Upper lobe of left lung (tissue), 4 donors: Measurements from ENCODE around the gene FBXW11.

ENCODE experiments used
- EP300 ChIP-seq, 4 donors: sonication (generic); formaldehyde crosslinking; IDR thresholded peaks; one replicate each; pipeline ENCODE4 v1.5.1; 2017; ENCODE audit warnings: antibody characterized with exemption in 4 of 4, control low read depth in 2 of 4
- POLR2A ChIP-seq, 4 donors: fragments of 450-650 bp; IDR thresholded peaks; one replicate each; pipeline ENCODE4 v1.5.1; 2016 to 2017; ENCODE audit warnings: antibody characterized with exemption in 4 of 4, mild to moderate bottlenecking in 2 of 4
- POLR2AphosphoS5 ChIP-seq, 2 donors: sonication (generic); formaldehyde crosslinking; IDR thresholded peaks; one replicate each; pipeline ENCODE4 v1.5.1; 2017; ENCODE audit warnings: antibody characterized with exemption in 2 of 2
- TF ChIP-seq, protein P1 (sequence below), 6 experiments: fragments of 450-650 bp in 4 of 6; fragments of 200-600 bp in 2 of 6; sonication (generic) in 2 of 6; IDR thresholded peaks; one replicate each; pipeline ENCODE4 v1.5.1; 2016 to 2019; ENCODE audit warnings: antibody characterized with exemption in 6 of 6

GRCh38 chr5:171847026-171847425 is 159.4 kb downstream of the FBXW11 start:
- TF ChIP-seq POLR2A (IDR thresholded peaks at IDR 0.05), result no peak
- TF ChIP-seq, protein P1, sequence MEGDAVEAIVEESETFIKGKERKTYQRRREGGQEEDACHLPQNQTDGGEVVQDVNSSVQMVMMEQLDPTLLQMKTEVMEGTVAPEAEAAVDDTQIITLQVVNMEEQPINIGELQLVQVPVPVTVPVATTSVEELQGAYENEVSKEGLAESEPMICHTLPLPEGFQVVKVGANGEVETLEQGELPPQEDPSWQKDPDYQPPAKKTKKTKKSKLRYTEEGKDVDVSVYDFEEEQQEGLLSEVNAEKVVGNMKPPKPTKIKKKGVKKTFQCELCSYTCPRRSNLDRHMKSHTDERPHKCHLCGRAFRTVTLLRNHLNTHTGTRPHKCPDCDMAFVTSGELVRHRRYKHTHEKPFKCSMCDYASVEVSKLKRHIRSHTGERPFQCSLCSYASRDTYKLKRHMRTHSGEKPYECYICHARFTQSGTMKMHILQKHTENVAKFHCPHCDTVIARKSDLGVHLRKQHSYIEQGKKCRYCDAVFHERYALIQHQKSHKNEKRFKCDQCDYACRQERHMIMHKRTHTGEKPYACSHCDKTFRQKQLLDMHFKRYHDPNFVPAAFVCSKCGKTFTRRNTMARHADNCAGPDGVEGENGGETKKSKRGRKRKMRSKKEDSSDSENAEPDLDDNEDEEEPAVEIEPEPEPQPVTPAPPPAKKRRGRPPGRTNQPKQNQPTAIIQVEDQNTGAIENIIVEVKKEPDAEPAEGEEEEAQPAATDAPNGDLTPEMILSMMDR (IDR thresholded peaks at IDR 0.05), result no peak
- TF ChIP-seq POLR2AphosphoS5 (IDR thresholded peaks at IDR 0.05), result no peak
- no peak for TF ChIP-seq EP300 (IDR thresholded peaks at IDR 0.05)
